ENCODE data around the gene EXOSC2. TPM values are rescaled to one million over a fixed set of nuclear protein-coding genes. Genes with fewer than 3 reads are reported as not detected.

The EXOSC2 gene
- total and polyA plus RNA-seq, 2 of the 8 experiments (the other 6 are each of a cell fraction or from before 2014, with no cell fraction given) = 47.8 to 93.6 TPM

- TF ChIP-seq, protein P1, sequence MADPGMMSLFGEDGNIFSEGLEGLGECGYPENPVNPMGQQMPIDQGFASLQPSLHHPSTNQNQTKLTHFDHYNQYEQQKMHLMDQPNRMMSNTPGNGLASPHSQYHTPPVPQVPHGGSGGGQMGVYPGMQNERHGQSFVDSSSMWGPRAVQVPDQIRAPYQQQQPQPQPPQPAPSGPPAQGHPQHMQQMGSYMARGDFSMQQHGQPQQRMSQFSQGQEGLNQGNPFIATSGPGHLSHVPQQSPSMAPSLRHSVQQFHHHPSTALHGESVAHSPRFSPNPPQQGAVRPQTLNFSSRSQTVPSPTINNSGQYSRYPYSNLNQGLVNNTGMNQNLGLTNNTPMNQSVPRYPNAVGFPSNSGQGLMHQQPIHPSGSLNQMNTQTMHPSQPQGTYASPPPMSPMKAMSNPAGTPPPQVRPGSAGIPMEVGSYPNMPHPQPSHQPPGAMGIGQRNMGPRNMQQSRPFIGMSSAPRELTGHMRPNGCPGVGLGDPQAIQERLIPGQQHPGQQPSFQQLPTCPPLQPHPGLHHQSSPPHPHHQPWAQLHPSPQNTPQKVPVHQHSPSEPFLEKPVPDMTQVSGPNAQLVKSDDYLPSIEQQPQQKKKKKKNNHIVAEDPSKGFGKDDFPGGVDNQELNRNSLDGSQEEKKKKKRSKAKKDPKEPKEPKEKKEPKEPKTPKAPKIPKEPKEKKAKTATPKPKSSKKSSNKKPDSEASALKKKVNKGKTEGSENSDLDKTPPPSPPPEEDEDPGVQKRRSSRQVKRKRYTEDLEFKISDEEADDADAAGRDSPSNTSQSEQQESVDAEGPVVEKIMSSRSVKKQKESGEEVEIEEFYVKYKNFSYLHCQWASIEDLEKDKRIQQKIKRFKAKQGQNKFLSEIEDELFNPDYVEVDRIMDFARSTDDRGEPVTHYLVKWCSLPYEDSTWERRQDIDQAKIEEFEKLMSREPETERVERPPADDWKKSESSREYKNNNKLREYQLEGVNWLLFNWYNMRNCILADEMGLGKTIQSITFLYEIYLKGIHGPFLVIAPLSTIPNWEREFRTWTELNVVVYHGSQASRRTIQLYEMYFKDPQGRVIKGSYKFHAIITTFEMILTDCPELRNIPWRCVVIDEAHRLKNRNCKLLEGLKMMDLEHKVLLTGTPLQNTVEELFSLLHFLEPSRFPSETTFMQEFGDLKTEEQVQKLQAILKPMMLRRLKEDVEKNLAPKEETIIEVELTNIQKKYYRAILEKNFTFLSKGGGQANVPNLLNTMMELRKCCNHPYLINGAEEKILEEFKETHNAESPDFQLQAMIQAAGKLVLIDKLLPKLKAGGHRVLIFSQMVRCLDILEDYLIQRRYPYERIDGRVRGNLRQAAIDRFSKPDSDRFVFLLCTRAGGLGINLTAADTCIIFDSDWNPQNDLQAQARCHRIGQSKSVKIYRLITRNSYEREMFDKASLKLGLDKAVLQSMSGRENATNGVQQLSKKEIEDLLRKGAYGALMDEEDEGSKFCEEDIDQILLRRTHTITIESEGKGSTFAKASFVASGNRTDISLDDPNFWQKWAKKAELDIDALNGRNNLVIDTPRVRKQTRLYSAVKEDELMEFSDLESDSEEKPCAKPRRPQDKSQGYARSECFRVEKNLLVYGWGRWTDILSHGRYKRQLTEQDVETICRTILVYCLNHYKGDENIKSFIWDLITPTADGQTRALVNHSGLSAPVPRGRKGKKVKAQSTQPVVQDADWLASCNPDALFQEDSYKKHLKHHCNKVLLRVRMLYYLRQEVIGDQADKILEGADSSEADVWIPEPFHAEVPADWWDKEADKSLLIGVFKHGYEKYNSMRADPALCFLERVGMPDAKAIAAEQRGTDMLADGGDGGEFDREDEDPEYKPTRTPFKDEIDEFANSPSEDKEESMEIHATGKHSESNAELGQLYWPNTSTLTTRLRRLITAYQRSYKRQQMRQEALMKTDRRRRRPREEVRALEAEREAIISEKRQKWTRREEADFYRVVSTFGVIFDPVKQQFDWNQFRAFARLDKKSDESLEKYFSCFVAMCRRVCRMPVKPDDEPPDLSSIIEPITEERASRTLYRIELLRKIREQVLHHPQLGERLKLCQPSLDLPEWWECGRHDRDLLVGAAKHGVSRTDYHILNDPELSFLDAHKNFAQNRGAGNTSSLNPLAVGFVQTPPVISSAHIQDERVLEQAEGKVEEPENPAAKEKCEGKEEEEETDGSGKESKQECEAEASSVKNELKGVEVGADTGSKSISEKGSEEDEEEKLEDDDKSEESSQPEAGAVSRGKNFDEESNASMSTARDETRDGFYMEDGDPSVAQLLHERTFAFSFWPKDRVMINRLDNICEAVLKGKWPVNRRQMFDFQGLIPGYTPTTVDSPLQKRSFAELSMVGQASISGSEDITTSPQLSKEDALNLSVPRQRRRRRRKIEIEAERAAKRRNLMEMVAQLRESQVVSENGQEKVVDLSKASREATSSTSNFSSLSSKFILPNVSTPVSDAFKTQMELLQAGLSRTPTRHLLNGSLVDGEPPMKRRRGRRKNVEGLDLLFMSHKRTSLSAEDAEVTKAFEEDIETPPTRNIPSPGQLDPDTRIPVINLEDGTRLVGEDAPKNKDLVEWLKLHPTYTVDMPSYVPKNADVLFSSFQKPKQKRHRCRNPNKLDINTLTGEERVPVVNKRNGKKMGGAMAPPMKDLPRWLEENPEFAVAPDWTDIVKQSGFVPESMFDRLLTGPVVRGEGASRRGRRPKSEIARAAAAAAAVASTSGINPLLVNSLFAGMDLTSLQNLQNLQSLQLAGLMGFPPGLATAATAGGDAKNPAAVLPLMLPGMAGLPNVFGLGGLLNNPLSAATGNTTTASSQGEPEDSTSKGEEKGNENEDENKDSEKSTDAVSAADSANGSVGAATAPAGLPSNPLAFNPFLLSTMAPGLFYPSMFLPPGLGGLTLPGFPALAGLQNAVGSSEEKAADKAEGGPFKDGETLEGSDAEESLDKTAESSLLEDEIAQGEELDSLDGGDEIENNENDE (IDR thresholded peaks at IDR 0.05; ENCODE audit: insufficient replicate concordance, low read length) = no peak
- no peak for TF ChIP-seq YY1 (IDR thresholded peaks at IDR 0.05; ENCODE audit: low read depth, low read length)
- TF ChIP-seq CTCF (IDR thresholded peaks at IDR 0.05; ENCODE audit: control extremely low read depth in 1 of 3, insufficient read depth in 1 of 3, low read depth in 1 of 3, low read length in 3 of 3) = no peak
- TF ChIP-seq SP1 (IDR thresholded peaks at IDR 0.05; ENCODE audit: low read depth, low read length) = no peak
- no peak for TF ChIP-seq PHF8 (conservative IDR thresholded peaks at IDR 0.05; ENCODE audit: low read depth, low read length)
- TF ChIP-seq SUZ12 (IDR thresholded peaks at IDR 0.05; ENCODE audit: low read length) = no peak
Observed at GRCh38 chr9:130715270-130715669, 21.7 kb downstream of the EXOSC2 start (continued).

Measured in H1 (cell line).